ENCODE results near the gene FN3KRP.

DNA sequence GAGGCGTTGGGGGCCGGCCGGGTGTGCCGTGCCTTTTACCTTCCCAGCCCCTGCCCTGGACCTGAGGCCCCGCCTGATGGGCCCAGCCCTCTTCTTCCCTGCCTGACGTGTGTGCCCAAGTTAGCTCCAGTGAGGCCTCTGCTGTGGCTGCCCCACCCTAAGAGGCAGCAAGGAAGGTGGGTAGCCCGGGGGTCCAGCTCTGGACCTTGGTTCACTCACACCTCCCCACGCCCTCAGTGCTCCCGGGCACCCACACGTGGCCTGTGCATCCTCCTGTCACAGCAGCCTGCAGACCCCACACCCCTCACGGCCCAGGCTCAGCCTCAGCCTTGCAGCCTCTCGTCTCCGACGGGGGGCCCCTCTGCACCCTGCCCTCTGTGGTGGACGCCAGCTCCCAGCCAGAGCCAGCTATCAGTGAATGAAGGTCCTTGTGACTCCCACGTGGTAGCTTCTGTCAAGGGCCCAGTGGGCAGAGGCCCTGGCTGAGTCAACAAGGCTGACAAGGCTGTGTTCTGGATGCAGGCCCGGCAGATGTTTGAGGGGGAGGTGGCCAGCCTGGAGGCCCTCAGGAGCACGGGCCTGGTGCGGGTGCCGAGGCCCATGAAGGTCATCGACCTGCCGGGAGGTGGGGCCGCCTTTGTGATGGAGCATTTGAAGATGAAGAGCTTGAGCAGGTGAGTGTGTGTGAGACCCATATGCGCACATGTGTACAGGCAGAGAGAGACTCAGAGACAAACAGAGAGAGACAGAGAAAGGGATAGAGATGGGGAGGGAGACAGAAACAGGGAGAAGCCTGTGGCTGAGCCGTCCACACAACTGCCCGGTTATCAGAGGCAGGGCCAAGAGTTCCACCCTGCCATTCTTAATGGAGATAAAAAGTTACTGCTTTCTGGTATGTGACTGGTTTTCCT, 21.7 kb downstream of the FN3KRP start:
- TF ChIP-seq, protein P1, sequence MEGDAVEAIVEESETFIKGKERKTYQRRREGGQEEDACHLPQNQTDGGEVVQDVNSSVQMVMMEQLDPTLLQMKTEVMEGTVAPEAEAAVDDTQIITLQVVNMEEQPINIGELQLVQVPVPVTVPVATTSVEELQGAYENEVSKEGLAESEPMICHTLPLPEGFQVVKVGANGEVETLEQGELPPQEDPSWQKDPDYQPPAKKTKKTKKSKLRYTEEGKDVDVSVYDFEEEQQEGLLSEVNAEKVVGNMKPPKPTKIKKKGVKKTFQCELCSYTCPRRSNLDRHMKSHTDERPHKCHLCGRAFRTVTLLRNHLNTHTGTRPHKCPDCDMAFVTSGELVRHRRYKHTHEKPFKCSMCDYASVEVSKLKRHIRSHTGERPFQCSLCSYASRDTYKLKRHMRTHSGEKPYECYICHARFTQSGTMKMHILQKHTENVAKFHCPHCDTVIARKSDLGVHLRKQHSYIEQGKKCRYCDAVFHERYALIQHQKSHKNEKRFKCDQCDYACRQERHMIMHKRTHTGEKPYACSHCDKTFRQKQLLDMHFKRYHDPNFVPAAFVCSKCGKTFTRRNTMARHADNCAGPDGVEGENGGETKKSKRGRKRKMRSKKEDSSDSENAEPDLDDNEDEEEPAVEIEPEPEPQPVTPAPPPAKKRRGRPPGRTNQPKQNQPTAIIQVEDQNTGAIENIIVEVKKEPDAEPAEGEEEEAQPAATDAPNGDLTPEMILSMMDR (IDR thresholded peaks at IDR 0.05; ENCODE audit: low read depth, low read length, missing input control), result no peak
- TF ChIP-seq, protein P2, sequence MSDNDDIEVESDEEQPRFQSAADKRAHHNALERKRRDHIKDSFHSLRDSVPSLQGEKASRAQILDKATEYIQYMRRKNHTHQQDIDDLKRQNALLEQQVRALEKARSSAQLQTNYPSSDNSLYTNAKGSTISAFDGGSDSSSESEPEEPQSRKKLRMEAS (IDR thresholded peaks at IDR 0.05), result peak; percentile 90
- peak in 1 of 2 donors; percentile 25 for TF ChIP-seq GABPA (IDR thresholded peaks at IDR 0.05 in 1 of 2, conservative IDR thresholded peaks at IDR 0.05 in 1 of 2)
- peak; percentile 95 to 98 for TF ChIP-seq RXRA (IDR thresholded peaks at IDR 0.05)
- TF ChIP-seq NR2F2 (IDR thresholded peaks at IDR 0.05), result no peak
- TF ChIP-seq JUND (IDR thresholded peaks at IDR 0.05), result peak in 1 of 2 donors; percentile 80
- TF ChIP-seq, protein P3, sequence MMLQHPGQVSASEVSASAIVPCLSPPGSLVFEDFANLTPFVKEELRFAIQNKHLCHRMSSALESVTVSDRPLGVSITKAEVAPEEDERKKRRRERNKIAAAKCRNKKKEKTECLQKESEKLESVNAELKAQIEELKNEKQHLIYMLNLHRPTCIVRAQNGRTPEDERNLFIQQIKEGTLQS (IDR thresholded peaks at IDR 0.05), result no peak
- TF ChIP-seq YY1 (IDR thresholded peaks at IDR 0.05), result peak; percentile 58
- TF ChIP-seq, protein P4, sequence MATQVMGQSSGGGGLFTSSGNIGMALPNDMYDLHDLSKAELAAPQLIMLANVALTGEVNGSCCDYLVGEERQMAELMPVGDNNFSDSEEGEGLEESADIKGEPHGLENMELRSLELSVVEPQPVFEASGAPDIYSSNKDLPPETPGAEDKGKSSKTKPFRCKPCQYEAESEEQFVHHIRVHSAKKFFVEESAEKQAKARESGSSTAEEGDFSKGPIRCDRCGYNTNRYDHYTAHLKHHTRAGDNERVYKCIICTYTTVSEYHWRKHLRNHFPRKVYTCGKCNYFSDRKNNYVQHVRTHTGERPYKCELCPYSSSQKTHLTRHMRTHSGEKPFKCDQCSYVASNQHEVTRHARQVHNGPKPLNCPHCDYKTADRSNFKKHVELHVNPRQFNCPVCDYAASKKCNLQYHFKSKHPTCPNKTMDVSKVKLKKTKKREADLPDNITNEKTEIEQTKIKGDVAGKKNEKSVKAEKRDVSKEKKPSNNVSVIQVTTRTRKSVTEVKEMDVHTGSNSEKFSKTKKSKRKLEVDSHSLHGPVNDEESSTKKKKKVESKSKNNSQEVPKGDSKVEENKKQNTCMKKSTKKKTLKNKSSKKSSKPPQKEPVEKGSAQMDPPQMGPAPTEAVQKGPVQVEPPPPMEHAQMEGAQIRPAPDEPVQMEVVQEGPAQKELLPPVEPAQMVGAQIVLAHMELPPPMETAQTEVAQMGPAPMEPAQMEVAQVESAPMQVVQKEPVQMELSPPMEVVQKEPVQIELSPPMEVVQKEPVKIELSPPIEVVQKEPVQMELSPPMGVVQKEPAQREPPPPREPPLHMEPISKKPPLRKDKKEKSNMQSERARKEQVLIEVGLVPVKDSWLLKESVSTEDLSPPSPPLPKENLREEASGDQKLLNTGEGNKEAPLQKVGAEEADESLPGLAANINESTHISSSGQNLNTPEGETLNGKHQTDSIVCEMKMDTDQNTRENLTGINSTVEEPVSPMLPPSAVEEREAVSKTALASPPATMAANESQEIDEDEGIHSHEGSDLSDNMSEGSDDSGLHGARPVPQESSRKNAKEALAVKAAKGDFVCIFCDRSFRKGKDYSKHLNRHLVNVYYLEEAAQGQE (IDR thresholded peaks at IDR 0.05), result no peak
- peak; percentile 28 to 56 for TF ChIP-seq RAD21 (IDR thresholded peaks at IDR 0.05)
- TF ChIP-seq TAF1 (conservative IDR thresholded peaks at IDR 0.05), result no peak

Data from liver (tissue), 3 donors.